H1 (cell line): Measurements from ENCODE around the gene NBPF3.

Source experiments
- CHD2 ChIP-seq: IDR thresholded peaks from 2 replicates; pipeline ENCODE4 v1.6.1; 2012; ENCODE audit warnings: low read length, improper control_type of control experiment
- CTCF ChIP-seq, 3 experiments: IDR thresholded peaks; 1 replicate in 2 of 3; 2 replicates in 1 of 3; pipeline versions ENCODE4 v1.5.1 to v1.6.1; 2011; ENCODE audit warnings: low read length in 3 of 3, mild to moderate bottlenecking in 3 of 3, inconsistent platforms in 2 of 3, low read depth in 1 of 3, moderate library complexity in 1 of 3; ENCODE audit not compliant: insufficient read depth in 1 of 3; ENCODE audit errors: control extremely low read depth in 1 of 3
- EZH2 ChIP-seq: fragments of 200-600 bp; sonication (generic); IDR thresholded peaks from 2 replicates; pipeline ENCODE4 v1.7.1; 2012; ENCODE audit warnings: low read depth, mild to moderate bottlenecking, moderate library complexity, low read length, inconsistent platforms; ENCODE audit not compliant: severe bottlenecking
- POLR2A ChIP-seq, 2 experiments: IDR thresholded peaks; 1 replicate in 1 of 2; 2 replicates in 1 of 2; pipeline ENCODE4 v1.6.1; 2011; ENCODE audit warnings: low read depth in 2 of 2, low read length in 2 of 2, mild to moderate bottlenecking in 2 of 2; ENCODE audit errors: control extremely low read depth in 1 of 2
- SIN3A ChIP-seq, 2 experiments: IDR thresholded peaks in 1 of 2; conservative IDR thresholded peaks in 1 of 2; 2 replicates each; pipeline ENCODE4 v1.6.1; 2011 to 2012; ENCODE audit warnings: low read length in 2 of 2, improper control_type of control experiment in 1 of 2, low read depth in 1 of 2, mild to moderate bottlenecking in 1 of 2
- SUZ12 ChIP-seq: fragments of 200-600 bp; sonication (generic); IDR thresholded peaks from 2 replicates; pipeline ENCODE4 v1.6.1; 2012; ENCODE audit warnings: mild to moderate bottlenecking, inconsistent platforms, low read length, moderate library complexity, mixed read lengths
- YY1 ChIP-seq: IDR thresholded peaks from 2 replicates; pipeline ENCODE4 v1.6.1; 2011; ENCODE audit warnings: low read depth, mild to moderate bottlenecking, low read length
- ZNF274 ChIP-seq: IDR thresholded peaks from 2 replicates; pipeline ENCODE4 v1.7.0; 2012; ENCODE audit warnings: low read length, borderline replicate concordance; ENCODE audit errors: extremely low read depth

DNA sequence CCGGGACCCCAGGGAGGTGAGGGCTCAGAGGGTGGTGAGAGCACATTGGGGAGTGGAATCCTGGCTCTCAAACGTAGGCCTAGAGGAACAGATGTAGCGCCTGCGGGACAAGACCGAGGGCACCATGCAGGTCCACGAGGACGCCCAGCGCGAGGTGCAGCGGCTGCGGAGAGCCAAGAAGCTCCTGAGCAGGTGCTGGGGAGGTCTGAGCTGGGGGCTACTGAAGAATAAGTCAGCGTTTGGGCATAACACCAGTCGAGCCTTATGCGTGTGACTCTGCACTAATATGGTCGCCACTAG, 2.6 kb upstream of the NBPF3 start:
- no peak for TF ChIP-seq YY1
- TF ChIP-seq CTCF (IDR thresholded peaks at IDR 0.05; ENCODE audit: control extremely low read depth in 1 of 3, insufficient read depth in 1 of 3, low read depth in 1 of 3, low read length in 3 of 3) = no peak
- TF ChIP-seq POLR2A (IDR thresholded peaks at IDR 0.05; ENCODE audit: control extremely low read depth in 1 of 2, low read depth in 2 of 2, low read length in 2 of 2) = no peak
- TF ChIP-seq ZNF274 = no peak
- TF ChIP-seq EZH2 = no peak
- no peak for TF ChIP-seq SIN3A (conservative IDR thresholded peaks at IDR 0.05 in 1 of 2, IDR thresholded peaks at IDR 0.05 in 1 of 2; ENCODE audit: low read depth in 1 of 2, low read length in 2 of 2)
- TF ChIP-seq CHD2 = no peak
- no peak for TF ChIP-seq SUZ12
